ENCODE data around the gene DPP6.

- no peak for TF ChIP-seq POLR2AphosphoS5 (IDR thresholded peaks at IDR 0.05)
- TF ChIP-seq, protein P1, sequence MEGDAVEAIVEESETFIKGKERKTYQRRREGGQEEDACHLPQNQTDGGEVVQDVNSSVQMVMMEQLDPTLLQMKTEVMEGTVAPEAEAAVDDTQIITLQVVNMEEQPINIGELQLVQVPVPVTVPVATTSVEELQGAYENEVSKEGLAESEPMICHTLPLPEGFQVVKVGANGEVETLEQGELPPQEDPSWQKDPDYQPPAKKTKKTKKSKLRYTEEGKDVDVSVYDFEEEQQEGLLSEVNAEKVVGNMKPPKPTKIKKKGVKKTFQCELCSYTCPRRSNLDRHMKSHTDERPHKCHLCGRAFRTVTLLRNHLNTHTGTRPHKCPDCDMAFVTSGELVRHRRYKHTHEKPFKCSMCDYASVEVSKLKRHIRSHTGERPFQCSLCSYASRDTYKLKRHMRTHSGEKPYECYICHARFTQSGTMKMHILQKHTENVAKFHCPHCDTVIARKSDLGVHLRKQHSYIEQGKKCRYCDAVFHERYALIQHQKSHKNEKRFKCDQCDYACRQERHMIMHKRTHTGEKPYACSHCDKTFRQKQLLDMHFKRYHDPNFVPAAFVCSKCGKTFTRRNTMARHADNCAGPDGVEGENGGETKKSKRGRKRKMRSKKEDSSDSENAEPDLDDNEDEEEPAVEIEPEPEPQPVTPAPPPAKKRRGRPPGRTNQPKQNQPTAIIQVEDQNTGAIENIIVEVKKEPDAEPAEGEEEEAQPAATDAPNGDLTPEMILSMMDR (IDR thresholded peaks at IDR 0.05), result no peak
- TF ChIP-seq POLR2A (IDR thresholded peaks at IDR 0.05), result no peak
Observed at GRCh38 chr7:154289119-154289518, 236.9 kb downstream of the DPP6 start.
